ENCODE results near the gene TSPAN7. TPM values are rescaled to one million over a fixed set of nuclear protein-coding genes. Genes with fewer than 3 reads are reported as not detected.
A peak's percentile ranks its signal among the peaks of the same experiment; 100 is the strongest.

TSPAN7 gene
- total RNA-seq (2014; rRNA removed; shearing (Covaris generic)): 0.12 TPM in 1 of 2 replicates, not detected in the other

GRCh38 chrX:38561126-38561868, at the start of gene TSPAN7:
TSPAN7 (plus strand) TSS chrX:38561542; CDS start chrX:38561547, 5 bp downstream.
- DNase-seq (ENCODE audit: low read depth): peak; percentile 70

- no peak for DNase-seq (ENCODE audit: low read depth)
Observed at GRCh38 chrX:38513112-38513742, 48.1 kb upstream of the TSPAN7 start.

- no peak for DNase-seq (ENCODE audit: low read depth)
Observed at GRCh38 chrX:38514016-38514854, 47.1 kb upstream of the TSPAN7 start.

- DNase-seq (ENCODE audit: low read depth): no peak
Observed at GRCh38 chrX:38515291-38515690, 46.1 kb upstream of the TSPAN7 start.

GRCh38 chrX:38516196-38516774, 45.1 kb upstream of the TSPAN7 start:
- no peak for DNase-seq (ENCODE audit: low read depth)

- no peak for DNase-seq (ENCODE audit: low read depth)
Observed at GRCh38 chrX:38519651-38520050, 41.7 kb upstream of the TSPAN7 start.

- DNase-seq (ENCODE audit: low read depth): no peak
Observed at GRCh38 chrX:38538134-38538533, 23.2 kb upstream of the TSPAN7 start.

- no peak for DNase-seq (ENCODE audit: low read depth)
Observed at GRCh38 chrX:38539748-38540147, 21.6 kb upstream of the TSPAN7 start.

GRCh38 chrX:38548508-38548907, 12.8 kb upstream of the TSPAN7 start:
- no peak for DNase-seq (ENCODE audit: low read depth)

- no peak for DNase-seq (ENCODE audit: low read depth)
Observed at GRCh38 chrX:38552721-38553120, 8.6 kb upstream of the TSPAN7 start.

GRCh38 chrX:38558686-38559085, 2.7 kb upstream of the TSPAN7 start:
- no peak for DNase-seq (ENCODE audit: low read depth)

GRCh38 chrX:38560776-38561125, 591 bp upstream of the TSPAN7 start:
- no peak for DNase-seq (ENCODE audit: low read depth)

- DNase-seq (ENCODE audit: low read depth): no peak
Observed at GRCh38 chrX:38561951-38562719, 793 bp downstream of the TSPAN7 start.

GRCh38 chrX:38563030-38563429, 1.7 kb downstream of the TSPAN7 start:
- no peak for DNase-seq (ENCODE audit: low read depth)

- no peak for DNase-seq (ENCODE audit: low read depth)
Observed at GRCh38 chrX:38570396-38570795, 9.1 kb downstream of the TSPAN7 start.

- no peak for DNase-seq (ENCODE audit: low read depth)
Observed at GRCh38 chrX:38571058-38571457, 9.7 kb downstream of the TSPAN7 start.

GRCh38 chrX:38574858-38575257, 13.5 kb downstream of the TSPAN7 start:
- DNase-seq (ENCODE audit: low read depth): no peak

- no peak for DNase-seq (ENCODE audit: low read depth)
Observed at GRCh38 chrX:38575888-38576287, 14.5 kb downstream of the TSPAN7 start.

GRCh38 chrX:38577738-38578137, 16.4 kb downstream of the TSPAN7 start:
- DNase-seq (ENCODE audit: low read depth): no peak

- DNase-seq (ENCODE audit: low read depth): no peak
Observed at GRCh38 chrX:38578167-38578566, 16.8 kb downstream of the TSPAN7 start.

- no peak for DNase-seq (ENCODE audit: low read depth)
Observed at GRCh38 chrX:38583181-38583580, 21.8 kb downstream of the TSPAN7 start.

Data from RPMI7951 (cell line).